ENCODE data around the gene CTBS. TPM values are rescaled to one million over a fixed set of nuclear protein-coding genes. Genes with fewer than 3 reads are reported as not detected.

The CTBS gene
- total RNA-seq, 1 experiment from 2014 or later: 10.1 TPM

- TF ChIP-seq ZSCAN18 (CRISPR knock-in tag; IDR thresholded peaks at IDR 0.05): no peak
- TF ChIP-seq ZNF416 (CRISPR knock-in tag; IDR thresholded peaks at IDR 0.05): no peak
- TF ChIP-seq RORB (CRISPR knock-in tag; IDR thresholded peaks at IDR 0.05): no peak
- TF ChIP-seq ZNF121 (CRISPR knock-in tag; IDR thresholded peaks at IDR 0.05): no peak
- TF ChIP-seq ATF2 (CRISPR knock-in tag; IDR thresholded peaks at IDR 0.05; ENCODE audit: borderline replicate concordance, low read depth): no peak
- TF ChIP-seq FOXP4 (CRISPR knock-in tag; IDR thresholded peaks at IDR 0.05): no peak
- TF ChIP-seq ZMAT4 (CRISPR knock-in tag; IDR thresholded peaks at IDR 0.05): no peak
Observed at GRCh38 chr1:84619383-84620102, 45.3 kb upstream of the CTBS start (continued).

- CTCF ChIA-PET: interaction anchor here (0.6 kb wide), 1 partner anchor 13 kb away, joined by 3 read pairs; no protein-coding TSS in a partner anchor
- peaks cover 27% of the 10 kb centered on the region for H3K9me3 Mint-ChIP-seq
- DNase-seq (ENCODE audit: low spot score): no peak
- H3K27me3 Mint-ChIP-seq (ENCODE audit: low read depth): peaks cover 5% of the 10 kb centered on the region; the same call in 1 of the 2 replicates
- no peak overlapping the region for H3K4me3 Mint-ChIP-seq
- H3K4me1 Mint-ChIP-seq: peaks cover 17% of the 10 kb centered on the region
- H3K27ac Mint-ChIP-seq: no peak overlapping the region
- POLR2A ChIA-PET: no interaction called here
- peaks cover 22% of the 10 kb centered on the region for H3K36me3 Mint-ChIP-seq
- no peak for ATAC-seq
- TF ChIP-seq NFYB (CRISPR knock-in tag; conservative IDR thresholded peaks at IDR 0.05; ENCODE audit: low read depth) (no peak), ZMAT4 (CRISPR knock-in tag; IDR thresholded peaks at IDR 0.05) (no peak), ATF3 (CRISPR knock-in tag; conservative IDR thresholded peaks at IDR 0.05) (no peak), NR2C2 (CRISPR knock-in tag; IDR thresholded peaks at IDR 0.05) (no peak), CREM (CRISPR knock-in tag; IDR thresholded peaks at IDR 0.05) (no peak), NR3C1 (CRISPR knock-in tag; conservative IDR thresholded peaks at IDR 0.05; ENCODE audit: low read depth) (no peak), ZNF425 (CRISPR knock-in tag; conservative IDR thresholded peaks at IDR 0.05) (no peak), CBFB (CRISPR knock-in tag; IDR thresholded peaks at IDR 0.05; ENCODE audit: low read depth) (no peak), ZNF263 (CRISPR knock-in tag; IDR thresholded peaks at IDR 0.05; ENCODE audit: low read depth) (no peak), SMAD3 (CRISPR knock-in tag; IDR thresholded peaks at IDR 0.05; ENCODE audit: borderline replicate concordance) (no peak), TEAD4 (CRISPR knock-in tag; IDR thresholded peaks at IDR 0.05) (no peak), ZBTB21 (CRISPR knock-in tag; IDR thresholded peaks at IDR 0.05; ENCODE audit: borderline replicate concordance) (no peak), ESRRA (CRISPR knock-in tag; IDR thresholded peaks at IDR 0.05; ENCODE audit: borderline replicate concordance) (no peak), SOX15 (CRISPR knock-in tag; IDR thresholded peaks at IDR 0.05) (no peak), IRF2 (CRISPR knock-in tag; IDR thresholded peaks at IDR 0.05; ENCODE audit: borderline replicate concordance, low read depth) (no peak), ZNF423 (CRISPR knock-in tag; IDR thresholded peaks at IDR 0.05) (no peak)
Observed at GRCh38 chr1:84617349-84617748, 43.1 kb upstream of the CTBS start.

All from WTC11 (cell line).